H1 (cell line): ENCODE measurements around the gene RAP1GDS1. TPM values are rescaled to one million over a fixed set of nuclear protein-coding genes. Genes with fewer than 3 reads are reported as not detected.

Experiments used
- CTCF ChIA-PET: fragments of 300-600 bp; sonication (Branson Sonifier 250); formaldehyde crosslinking; loops from one replicate; lab custom pipeline; 2021; ENCODE audit not compliant: partially characterized antibody; lab: Charles Lee
- POLR2A ChIA-PET: fragments of 300-600 bp; sonication (Branson Sonifier 250); formaldehyde crosslinking; loops from one replicate; lab custom pipeline; 2021; ENCODE audit warnings: inconsistent platforms; ENCODE audit not compliant: partially characterized antibody; lab: Charles Lee
- DNase-seq, 2 experiments: peaks; one replicate each; pipeline versions ENCODE4 v3.0.0 to v3.0.0-alpha.2; 2010 to 2022; ENCODE audit warnings: low spot score in 2 of 2, low read depth in 1 of 2, mixed read lengths in 1 of 2
- FAIRE-seq: peaks from 2 replicates; lab custom pipeline; 2011; peaks lifted over from hg19 to GRCh38; lab: Jason Lieb, UNC
- H2AFZ ChIP-seq: 2 replicates; pipeline ENCODE4 v1.8.1; 2012; ENCODE audit warnings: low read length, inconsistent platforms
- H2AK5ac ChIP-seq: 2 replicates; pipeline ENCODE4 v1.6.1; 2013; ENCODE audit warnings: low read depth, low read length
- H2BK120ac ChIP-seq: replicated peaks from 2 replicates; pipeline ENCODE3; 2013; ENCODE audit warnings: low read depth, low read length, inconsistent platforms
- H2BK12ac ChIP-seq: 2 replicates; pipeline ENCODE4 v1.6.1; 2013; ENCODE audit warnings: low read depth, low read length
- H2BK15ac ChIP-seq: 2 replicates; pipeline ENCODE4 v1.6.1; 2013; ENCODE audit warnings: low read length
- H2BK20ac ChIP-seq: 2 replicates; pipeline ENCODE4 v1.6.1; 2013; ENCODE audit warnings: low read length
- H2BK5ac ChIP-seq: 2 replicates; pipeline ENCODE4 v1.6.1; 2013; ENCODE audit warnings: low read depth, low read length
- H3K14ac ChIP-seq: 2 replicates; pipeline ENCODE4 v1.6.1; 2013; ENCODE audit warnings: inconsistent platforms; ENCODE audit not compliant: insufficient read length
- H3K18ac ChIP-seq: 2 replicates; pipeline ENCODE4 v1.6.1; 2013; ENCODE audit warnings: low read length; ENCODE audit errors: extremely low read depth
- H3K23ac ChIP-seq: 2 replicates; pipeline ENCODE4 v1.6.1; 2013; ENCODE audit warnings: inconsistent platforms; ENCODE audit not compliant: insufficient read length
- H3K23me2 ChIP-seq: 2 replicates; pipeline ENCODE4 v1.6.1; 2013; ENCODE audit warnings: low read depth, low read length
- H3K27ac ChIP-seq: 2 replicates; pipeline ENCODE4 v1.6.1; 2011; ENCODE audit warnings: low read depth, low read length, inconsistent platforms
- H3K27me3 ChIP-seq, 4 experiments: replicated peaks in 1 of 4; 1 replicate in 1 of 4; 2 replicates in 3 of 4; pipeline versions ENCODE4 v1.6.1 to v1.8.1; 2011 to 2013; ENCODE audit warnings: low read length in 3 of 4, mild to moderate bottlenecking in 3 of 4, inconsistent platforms in 2 of 4, mixed read lengths in 2 of 4, moderate library complexity in 1 of 4; ENCODE audit not compliant: control insufficient read depth in 3 of 4, insufficient read depth in 3 of 4; ENCODE audit errors: extremely low read depth in 1 of 4
- H3K36me3 ChIP-seq, 4 experiments: 2 replicates each; pipeline versions ENCODE4 v1.6.1 to v1.8.1; 2011 to 2013; ENCODE audit warnings: mild to moderate bottlenecking in 4 of 4, low read length in 3 of 4, moderate library complexity in 2 of 4, control low read depth in 1 of 4, inconsistent platforms in 1 of 4; ENCODE audit not compliant: insufficient read depth in 4 of 4, control insufficient read depth in 2 of 4
- H3K4ac ChIP-seq: replicated peaks from 2 replicates; pipeline ENCODE3; 2013; ENCODE audit warnings: low read length, low read depth, mixed read lengths, inconsistent platforms; ENCODE audit not compliant: insufficient read length
- H3K4me1 ChIP-seq, 4 experiments: replicated peaks in 1 of 4; 1 replicate in 1 of 4; 2 replicates in 3 of 4; pipeline versions ENCODE4 v1.6.1 to v1.8.1; 2011 to 2013; ENCODE audit warnings: low read length in 3 of 4, inconsistent platforms in 2 of 4, mixed read lengths in 1 of 4; ENCODE audit not compliant: insufficient read depth in 4 of 4, control insufficient read depth in 3 of 4
- H3K4me2 ChIP-seq, 2 experiments: 2 replicates each; pipeline versions ENCODE4 v1.6.1 to v1.8.1; 2011 to 2013; ENCODE audit warnings: low read depth in 2 of 2, low read length in 2 of 2, control low read depth in 1 of 2, inconsistent platforms in 1 of 2, mild to moderate bottlenecking in 1 of 2; ENCODE audit not compliant: insufficient read depth in 1 of 2
- H3K4me3 ChIP-seq, 4 experiments: fragments of 200-600, 300-600 bp in 1 of 4; sonication (generic), shearing (Covaris generic), sonication (Bioruptor Twin) in 1 of 4; 2 replicates each; pipeline versions ENCODE4 v1.5.1 to v1.8.1; 2011 to 2016; ENCODE audit warnings: low read length in 4 of 4, low read depth in 3 of 4, control low read depth in 2 of 4, inconsistent platforms in 2 of 4, mild to moderate bottlenecking in 2 of 4, mixed read lengths in 1 of 4, moderate library complexity in 1 of 4; ENCODE audit not compliant: insufficient read depth in 2 of 4; ENCODE audit errors: extremely low read depth in 1 of 4
- H3K56ac ChIP-seq: replicated peaks from 2 replicates; pipeline ENCODE3; 2013; ENCODE audit warnings: low read depth, mild to moderate bottlenecking, mixed read lengths, low read length, inconsistent platforms; ENCODE audit not compliant: insufficient read length
- H3K79me1 ChIP-seq: 2 replicates; pipeline ENCODE4 v1.6.1; 2013; ENCODE audit warnings: low read depth, low read length, control low read depth
- H3K79me2 ChIP-seq, 2 experiments: 2 replicates each; pipeline versions ENCODE4 v1.6.1 to v1.8.1; 2012 to 2013; ENCODE audit warnings: low read length in 2 of 2, mild to moderate bottlenecking in 2 of 2, inconsistent platforms in 1 of 2; ENCODE audit not compliant: insufficient read depth in 2 of 2, control insufficient read depth in 1 of 2
- H3K9ac ChIP-seq, 4 experiments: replicated peaks in 1 of 4; 1 replicate in 1 of 4; 2 replicates in 3 of 4; pipeline versions ENCODE4 v1.6.1 to v1.8.1; 2011 to 2013; ENCODE audit warnings: low read depth in 3 of 4, low read length in 3 of 4, control low read depth in 2 of 4, mild to moderate bottlenecking in 2 of 4, moderate library complexity in 2 of 4, inconsistent platforms in 1 of 4; ENCODE audit errors: extremely low read depth in 1 of 4
- H3K9me3 ChIP-seq, 2 experiments: 2 replicates each; pipeline versions ENCODE4 v1.6.1 to v1.8.1; 2012 to 2013; ENCODE audit warnings: mild to moderate bottlenecking in 2 of 2, moderate library complexity in 2 of 2, control low read depth in 1 of 2, inconsistent platforms in 1 of 2, low read depth in 1 of 2, low read length in 1 of 2, mixed read lengths in 1 of 2; ENCODE audit not compliant: insufficient read depth in 2 of 2
- H4K20me1 ChIP-seq, 2 experiments: replicated peaks in 1 of 2; 2 replicates each; pipeline versions ENCODE3 to v1.8.1; 2011 to 2013; ENCODE audit warnings: inconsistent platforms in 2 of 2, low read length in 2 of 2, mild to moderate bottlenecking in 1 of 2; ENCODE audit not compliant: insufficient read depth in 2 of 2, control insufficient read depth in 1 of 2
- H4K5ac ChIP-seq: 2 replicates; pipeline ENCODE4 v1.6.1; 2013; ENCODE audit warnings: low read length, low read depth, mixed read lengths, inconsistent platforms; ENCODE audit not compliant: insufficient read length
- H4K8ac ChIP-seq: 2 replicates; pipeline ENCODE4 v1.8.0; 2013; ENCODE audit warnings: mild to moderate bottlenecking, moderate library complexity, low read length, inconsistent platforms; ENCODE audit not compliant: insufficient read depth; ENCODE audit errors: extremely low read depth
- H4K91ac ChIP-seq: replicated peaks from 2 replicates; pipeline ENCODE3; 2013; ENCODE audit warnings: low read length, mixed read lengths, inconsistent platforms; ENCODE audit not compliant: insufficient read length
- EP300 ChIP-seq, 2 experiments: IDR thresholded peaks; 1 replicate in 1 of 2; 2 replicates in 1 of 2; pipeline ENCODE4 v1.6.1; 2011 to 2012; ENCODE audit warnings: low read depth in 2 of 2, low read length in 2 of 2, mild to moderate bottlenecking in 2 of 2, borderline replicate concordance in 1 of 2, inconsistent platforms in 1 of 2, moderate library complexity in 1 of 2
- FOSL1 ChIP-seq: IDR thresholded peaks from 2 replicates; pipeline ENCODE4 v1.6.1; 2011; ENCODE audit warnings: mild to moderate bottlenecking, low read depth, low read length, moderate library complexity; ENCODE audit not compliant: insufficient read depth
- RAD21 ChIP-seq, 2 experiments: IDR thresholded peaks in 1 of 2; conservative IDR thresholded peaks in 1 of 2; 2 replicates each; pipeline ENCODE4 v1.6.1; 2011; ENCODE audit warnings: low read depth in 2 of 2, low read length in 2 of 2, improper control_type of control experiment in 1 of 2, inconsistent platforms in 1 of 2, mild to moderate bottlenecking in 1 of 2, moderate library complexity in 1 of 2
- SRF ChIP-seq: IDR thresholded peaks from 2 replicates; pipeline ENCODE4 v1.6.1; 2011; ENCODE audit warnings: mild to moderate bottlenecking, low read depth, low read length, moderate library complexity
- WGBS, 2 experiments: shearing (Covaris generic) in 1 of 2; methylation state at CpG; one replicate each; pipeline versions ENCODE4 v1.1.6 to v1.1.7; 2013 to 2015; ENCODE audit warnings: low lambda C conversion rate in 2 of 2, mixed read lengths in 2 of 2, inconsistent platforms in 1 of 2, low coverage in 1 of 2, missing lambda C conversion rate in 1 of 2; ENCODE audit not compliant: insufficient replicate concordance in 2 of 2, insufficient coverage in 1 of 2, insufficient read length in 1 of 2; ENCODE audit errors: extremely low coverage in 1 of 2, missing lambda C conversion rate in 1 of 2; 5-methylcytosine and 5-hydroxymethylcytosine counted together
- polyA plus RNA-seq, 7 experiments: library from polyadenylated mRNA; depleted of rRNA in 3 of 7; stranded (reverse) in 5 of 7; unstranded in 2 of 7; fragments of >200 nt in 5 of 7; fragments of 200-250 nt in 2 of 7; gene quantifications; 1 replicate in 5 of 7; 2 replicates in 1 of 7; 4 replicates in 1 of 7; pipeline versions ENCODE4 v1.2.1 to v1.2.3, GENCODE V29; 2011 to 2013; ENCODE audit warnings: missing spikeins in 2 of 7, mixed read lengths in 2 of 7
- total RNA-seq: library from RNA; stranded (reverse); fragmentation: NEBNext Ultra II Directional; extraction: Animal tissue kit (Norgen Biotek cat#: 25700); gene quantifications from 2 replicates; pipeline ENCODE4 v1.2.1, GENCODE V29; 2021

RAP1GDS1 gene
- total and polyA plus RNA-seq, 2 of the 8 experiments (the other 6 are each of a cell fraction or from before 2014, with no cell fraction given) = 12.8 to 31.9 TPM

DNA sequence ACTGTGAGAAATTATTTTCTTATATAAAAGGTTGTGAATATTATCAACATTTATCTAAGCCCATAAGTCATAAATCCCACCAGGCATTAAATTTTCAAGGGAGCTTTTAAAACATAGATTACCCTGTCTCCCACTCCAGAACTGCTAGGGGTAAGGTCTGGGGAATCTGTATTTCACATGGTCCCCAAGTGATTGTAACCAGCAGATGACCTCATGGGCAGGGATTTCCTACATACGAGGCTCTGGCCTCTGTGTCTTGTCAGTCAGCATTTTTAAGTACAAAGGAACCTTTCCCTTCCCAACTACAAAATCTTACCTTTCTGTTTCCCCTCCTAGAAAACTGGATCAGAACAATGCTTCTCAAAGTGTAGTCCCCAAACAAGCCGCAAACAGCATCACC, 208.6 kb downstream of the RAP1GDS1 start:
- Histone ChIP-seq H3K56ac (no peak overlapping the region), H3K9ac (no peak overlapping the region), H3K27me3 (no peaks in the 10 kb centered on the region), H3K4me1 (peaks cover 0 to 8% (median under 1%) of the 10 kb centered on the region in 4 experiments; a peak in 4 of 7 replicates), H3K79me1 (no peaks in the 10 kb centered on the region), H3K18ac (no peak overlapping the region), H2BK15ac (no peak overlapping the region), H3K23me2 (no peaks in the 10 kb centered on the region), H3K4me3 (no peak overlapping the region), H2AFZ (no peak overlapping the region), H2BK20ac (no peak overlapping the region), H3K4me2 (no peak overlapping the region), H3K4ac (no peak overlapping the region), H3K79me2 (no peaks in the 10 kb centered on the region), H4K91ac (no peak overlapping the region), H3K23ac (no peak overlapping the region), H2BK5ac (no peak overlapping the region), H2BK120ac (no peak overlapping the region), H4K20me1 (no peaks in the 10 kb centered on the region), H2BK12ac (no peak overlapping the region), H3K9me3 (no peaks in the 10 kb centered on the region), H3K36me3 (0 out of 8 replicates have a peak, but pooled peaks cover 0 to 4% (median 0%) of the 10 kb centered on the region in 4 experiments), H3K27ac (no peak overlapping the region), H2AK5ac (no peak overlapping the region), H4K5ac (no peak overlapping the region), H4K8ac (no peak overlapping the region), H3K14ac (no peak overlapping the region)
- TF ChIP-seq RAD21 (IDR thresholded peaks at IDR 0.05 in 1 of 2, conservative IDR thresholded peaks at IDR 0.05 in 1 of 2; ENCODE audit: low read depth in 2 of 2, low read length in 2 of 2) = no peak
- TF ChIP-seq EP300 (IDR thresholded peaks at IDR 0.05; ENCODE audit: borderline replicate concordance in 1 of 2, low read depth in 2 of 2, low read length in 2 of 2) = no peak
- no peak for TF ChIP-seq FOSL1
- no peak for TF ChIP-seq SRF
- FAIRE-seq = no peak
- CTCF ChIA-PET = interaction anchor here (0.6 to 2.8 kb wide), 14 partner anchors 8 to 1357 kb away, joined by 3 to 13 read pairs (median 3); no protein-coding TSS in a partner anchor
- POLR2A ChIA-PET = no interaction called here
- 90% methylated on average over 2 of the region's 2 CpGs; no CpG with 5 or more reads in 1 of the 2 experiments for WGBS, 2 experiments
- no peak for DNase-seq
